NCI-H128 (cell line): Measurements from ENCODE around the gene WWOX.

Source experiments
- DNase-seq: peaks from one replicate; lab custom pipeline; 2025; ENCODE audit not compliant: unreplicated experiment; lab: John Stamatoyannopoulos, UW

Gene WWOX

DNA sequence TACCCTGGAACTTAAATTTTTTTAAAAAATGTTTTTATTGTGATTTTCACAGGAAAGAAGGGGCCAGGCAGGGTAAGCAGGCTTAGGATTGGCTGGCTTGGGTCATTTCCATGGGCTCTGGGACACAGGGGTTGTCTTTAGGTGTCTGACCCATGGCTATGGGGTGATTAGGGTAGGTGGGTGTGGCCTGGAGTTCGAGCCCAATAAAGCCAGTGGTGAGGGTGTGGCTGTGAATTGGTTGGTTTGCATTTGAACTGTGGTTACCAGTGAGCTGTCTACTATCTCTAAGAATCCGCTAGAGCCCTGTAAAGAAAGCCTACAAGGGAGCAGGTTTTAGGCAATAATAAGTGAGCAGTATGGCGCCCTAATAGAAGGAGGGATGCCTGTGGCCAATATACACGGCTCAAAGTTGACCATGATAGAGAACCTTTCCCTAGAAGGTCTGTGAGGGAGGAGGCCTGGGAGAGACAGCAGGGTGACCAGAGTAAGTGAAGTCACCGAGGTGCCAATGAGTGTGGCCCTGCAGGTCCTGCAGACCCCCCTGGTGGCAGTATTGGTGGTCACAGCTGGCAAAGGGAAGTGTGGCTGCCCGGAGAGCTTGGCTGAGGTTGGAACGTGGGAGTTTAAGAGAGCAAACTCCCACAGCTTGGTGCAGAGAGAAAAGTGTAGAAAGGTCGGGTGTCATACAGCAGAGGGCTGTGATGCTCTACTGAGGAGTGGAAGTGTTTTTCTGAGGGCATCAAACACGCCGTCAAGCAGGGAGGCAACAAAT is 454.0 kb downstream of the WWOX start:
- no peak for DNase-seq

- DNase-seq = no peak
These were observed 457.0 kb downstream of the WWOX start for GRCh38 chr16:78556421-78556820.

DNA sequence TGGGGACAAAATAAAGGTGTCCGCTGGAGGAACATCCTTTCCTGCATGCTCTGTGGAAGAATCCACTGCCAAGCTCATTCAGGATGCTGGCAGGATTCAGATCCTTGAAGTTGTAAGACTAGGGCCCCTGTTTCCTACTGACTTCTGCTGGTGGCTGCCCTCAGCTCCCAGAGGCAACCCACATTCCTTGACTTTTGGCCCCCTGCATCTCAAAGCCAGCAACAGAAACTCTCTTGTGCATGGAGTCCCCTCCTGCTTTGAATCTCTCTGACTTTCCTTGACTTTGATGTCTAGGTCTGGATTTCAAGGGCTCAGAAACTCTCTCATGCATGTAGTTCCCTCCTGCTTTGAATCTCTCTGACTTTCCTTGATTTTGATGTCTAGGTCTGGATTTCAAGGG is 461.5 kb downstream of the WWOX start:
- DNase-seq = no peak

DNA sequence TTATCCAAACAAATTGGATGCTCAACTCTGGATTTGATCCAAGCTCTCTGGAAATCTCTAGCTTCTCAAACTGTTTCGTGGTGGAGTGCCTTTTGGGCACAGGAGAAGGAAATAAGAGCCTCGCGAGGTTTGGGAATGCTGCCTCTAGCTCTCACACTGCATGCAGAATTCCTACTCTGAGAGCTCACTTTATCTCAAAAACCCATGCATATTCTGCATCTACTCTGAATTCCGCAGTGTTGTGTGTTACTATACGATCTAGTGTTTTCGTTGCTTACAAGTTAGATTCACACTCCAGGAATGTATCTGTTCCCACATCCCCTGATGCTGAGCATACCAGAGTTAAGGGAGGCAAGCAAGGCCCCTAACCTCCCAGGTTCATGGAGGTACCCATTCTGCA is 462.7 kb downstream of the WWOX start:
- DNase-seq = no peak

DNA sequence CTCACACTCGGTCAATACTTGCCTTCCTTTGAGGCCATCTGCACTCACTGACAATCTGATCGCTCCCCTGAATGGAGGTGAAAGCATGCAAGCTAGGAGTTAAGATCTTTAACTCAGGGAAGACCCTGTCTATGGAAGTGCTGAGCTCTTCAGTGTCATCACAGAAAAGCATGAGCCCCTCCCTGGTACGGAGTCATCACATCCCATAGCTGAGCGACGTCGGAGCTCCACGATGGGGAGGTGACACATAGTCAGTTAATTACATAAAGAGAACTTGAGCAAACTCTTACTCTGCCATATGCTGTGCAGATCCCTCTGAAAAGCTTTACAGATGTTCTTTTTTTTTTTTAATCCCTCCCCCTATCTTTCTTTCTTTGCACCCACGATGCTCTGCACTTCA is 463.2 kb downstream of the WWOX start:
- DNase-seq = no peak

DNA sequence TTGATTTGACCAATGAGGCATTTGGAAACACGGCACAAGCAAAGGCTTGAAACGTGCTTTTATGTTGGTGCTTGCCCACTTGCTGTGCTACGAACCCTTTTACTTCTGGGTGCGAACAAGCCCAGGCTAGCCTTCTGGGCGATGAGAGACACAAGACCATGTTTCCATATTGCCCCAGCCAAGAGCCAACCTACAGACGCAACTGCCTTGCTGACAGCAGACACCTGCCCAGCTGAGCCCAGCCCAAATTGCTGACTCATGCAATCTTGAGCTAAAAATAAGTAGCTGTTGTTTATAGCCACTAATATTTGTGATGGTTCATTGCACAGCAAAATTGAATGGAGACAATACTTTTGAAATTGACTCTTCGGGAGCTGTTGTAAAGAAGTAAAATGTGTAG is 464.5 kb downstream of the WWOX start:
- no peak for DNase-seq

- no peak for DNase-seq
These were observed 467.1 kb downstream of the WWOX start for GRCh38 chr16:78566397-78567073.

DNA sequence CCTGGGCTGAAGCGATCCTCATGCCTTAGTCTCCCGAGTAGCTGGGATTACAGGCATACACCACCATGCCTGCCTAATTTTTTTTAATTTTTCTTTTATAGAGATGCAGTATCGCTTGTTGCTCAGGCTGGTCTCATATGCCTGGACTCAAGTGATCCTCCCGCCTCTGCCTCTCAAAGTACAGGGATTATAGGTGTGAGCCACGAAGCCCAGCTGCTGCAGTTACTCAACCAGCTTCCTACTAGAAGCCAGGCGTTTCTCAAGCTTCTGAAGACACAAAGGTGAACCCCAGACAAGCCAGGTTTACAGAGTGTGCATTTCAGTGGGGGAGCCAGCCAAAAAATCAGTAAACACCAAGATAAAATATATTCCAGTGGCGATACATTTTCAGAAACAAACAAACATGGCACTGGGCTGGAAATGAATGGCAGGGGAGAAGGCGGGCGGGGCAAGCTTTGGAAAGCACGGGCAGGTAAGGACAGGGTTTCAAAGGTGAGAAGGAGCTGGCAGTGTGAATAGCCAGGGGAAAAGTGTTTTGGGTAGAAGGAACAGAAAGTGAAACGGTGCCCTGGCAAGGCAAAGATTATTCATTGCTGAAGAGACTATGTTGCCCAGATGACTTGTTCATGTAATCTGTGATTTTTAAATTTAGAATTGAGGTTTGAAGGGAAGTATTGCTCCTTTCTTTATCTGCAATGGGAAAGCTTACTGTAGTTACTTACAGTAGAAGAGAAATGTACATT is 471.1 kb downstream of the WWOX start:
- no peak for DNase-seq

DNA sequence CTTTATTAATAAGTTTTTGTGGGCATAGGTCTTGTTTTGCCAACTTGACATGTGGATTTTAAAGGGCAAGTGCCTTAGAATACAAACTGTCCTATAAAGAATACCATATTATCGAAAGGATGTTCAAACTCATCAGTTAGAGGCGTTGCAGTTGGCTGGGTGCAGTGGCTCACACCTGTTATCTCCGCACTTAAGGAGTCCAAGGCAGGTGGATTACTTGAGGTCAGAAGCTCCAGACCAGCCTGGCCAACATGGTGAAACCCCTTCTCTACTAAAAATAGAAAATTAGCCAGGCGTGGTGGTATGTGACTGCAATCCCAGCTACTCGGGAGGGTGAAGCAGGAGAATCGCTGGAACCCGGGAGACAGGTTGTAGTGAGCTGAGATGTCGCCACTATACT is 472.0 kb downstream of the WWOX start:
- no peak for DNase-seq

GRCh38 chr16:78571898-78572358 is 472.5 kb downstream of the WWOX start:
- DNase-seq = no peak

DNA sequence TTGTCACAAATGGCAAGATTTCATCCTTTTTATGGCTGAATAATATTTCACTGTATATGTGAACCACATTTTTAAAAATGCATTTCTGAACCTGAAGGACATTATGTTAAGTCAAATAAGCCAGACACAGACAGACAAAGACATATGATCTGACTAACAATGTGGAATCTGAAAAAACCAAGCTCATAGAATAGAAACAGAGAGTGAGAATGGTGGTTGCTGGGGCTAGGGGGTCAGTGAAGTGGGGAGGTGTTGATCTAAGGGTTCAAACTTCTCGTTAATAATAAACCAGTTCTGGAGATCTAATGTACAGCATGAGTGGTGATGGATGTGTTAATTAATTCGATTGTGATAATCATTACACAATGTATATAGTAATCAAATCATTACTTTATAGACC is 475.1 kb downstream of the WWOX start:
- DNase-seq = no peak

DNA sequence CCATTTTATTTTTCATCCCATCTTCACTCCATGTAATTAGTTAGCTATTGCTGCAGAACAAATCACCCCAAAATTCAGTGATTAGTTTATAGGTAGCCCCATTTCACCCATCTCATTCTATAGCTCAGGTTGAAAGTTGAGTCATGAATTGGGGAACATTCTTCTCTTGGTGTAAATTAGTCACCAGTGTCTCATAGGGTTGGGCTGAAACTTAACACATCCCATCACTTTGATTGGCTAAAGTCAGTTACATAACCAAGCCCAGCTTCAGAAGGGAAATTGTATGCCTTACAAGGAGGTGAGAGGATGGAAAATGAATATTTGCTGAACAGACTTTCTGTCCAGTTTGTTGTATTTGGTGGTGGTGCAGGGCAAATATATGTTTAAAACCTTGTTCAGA is 477.5 kb downstream of the WWOX start:
- DNase-seq = no peak

DNA sequence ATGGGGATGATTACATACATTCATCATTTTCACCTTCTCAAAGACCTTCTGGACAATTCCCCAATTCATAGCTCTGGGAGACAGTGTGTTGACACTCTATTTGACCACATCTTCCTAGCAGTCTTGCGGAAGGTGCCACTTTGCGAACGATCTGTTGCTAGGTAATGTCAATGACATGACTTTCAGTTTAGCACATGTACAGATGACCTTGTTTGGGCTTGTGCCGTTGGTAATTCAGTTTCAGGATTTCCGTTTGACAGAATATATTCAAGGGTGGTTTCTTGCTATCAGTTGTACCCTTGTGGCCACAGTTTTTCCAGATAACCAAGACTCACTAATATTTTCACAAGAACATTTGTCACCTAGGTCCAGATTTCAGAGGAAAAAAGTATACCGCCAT is 478.2 kb downstream of the WWOX start:
- DNase-seq = no peak

DNA sequence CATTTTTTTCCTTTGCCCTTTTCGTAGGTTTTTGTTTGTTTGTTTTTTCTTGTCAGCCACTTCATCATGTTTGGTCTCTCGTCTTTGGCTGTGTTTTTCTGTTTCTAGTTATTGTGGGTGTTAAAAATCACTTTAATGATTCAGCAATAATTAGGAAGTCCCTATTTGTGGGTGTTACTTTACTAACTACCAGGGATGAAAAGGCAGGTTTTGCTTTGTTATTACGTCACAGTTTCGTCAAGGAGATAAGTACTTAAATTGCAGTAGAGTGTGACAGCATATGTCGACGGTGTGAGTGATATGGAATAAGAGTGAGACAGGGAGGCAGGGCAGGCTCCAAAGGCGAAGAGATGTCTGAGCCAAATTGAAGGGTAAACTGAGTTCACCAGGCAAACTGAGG is 479.6 kb downstream of the WWOX start:
- DNase-seq = no peak

- no peak for DNase-seq
These were observed 484.0 kb downstream of the WWOX start for GRCh38 chr16:78583441-78583840.

GRCh38 chr16:78584213-78584860 is 484.9 kb downstream of the WWOX start:
- no peak for DNase-seq

GRCh38 chr16:78584991-78585390 is 485.5 kb downstream of the WWOX start:
- no peak for DNase-seq

DNA sequence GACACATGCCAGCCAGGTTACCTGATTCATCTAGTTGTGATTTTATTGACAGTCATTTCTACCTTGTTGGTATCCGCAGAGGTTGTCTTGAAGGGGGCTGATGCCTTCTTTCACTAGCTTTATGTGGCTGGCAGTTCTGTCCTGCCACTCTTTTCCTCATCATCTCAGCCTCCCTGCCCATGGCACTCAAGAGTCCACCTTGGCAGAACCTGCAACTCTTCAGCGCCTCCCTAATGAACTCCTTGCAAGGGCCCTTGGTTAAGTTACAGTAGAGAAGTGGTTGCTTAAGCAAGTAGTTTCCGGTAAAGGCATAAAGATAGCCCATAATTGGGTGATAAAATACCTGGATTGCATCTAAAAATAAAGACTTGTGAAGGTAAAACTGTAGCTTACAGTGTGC is 489.9 kb downstream of the WWOX start:
- no peak for DNase-seq

DNA sequence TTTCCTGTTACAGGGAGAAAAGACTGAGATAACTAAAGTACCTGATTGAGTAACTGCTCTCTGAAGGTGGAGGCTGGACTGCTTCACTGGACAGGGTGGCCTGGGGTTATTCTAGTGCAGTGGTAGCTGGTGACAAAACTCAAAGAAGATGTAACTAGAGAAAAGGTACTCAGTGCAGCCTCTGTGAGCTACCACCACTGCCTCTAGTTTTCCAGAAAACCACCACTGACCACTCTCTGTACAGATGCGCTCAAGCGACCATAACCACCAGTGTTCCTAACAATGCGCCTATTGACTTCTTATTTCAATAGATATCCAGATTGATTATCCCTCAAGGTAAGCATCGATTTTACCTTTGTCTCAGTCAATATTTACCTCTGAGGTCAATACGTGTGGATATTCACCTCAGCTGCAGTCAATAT is 492.2 kb downstream of the WWOX start:
- no peak for DNase-seq

GRCh38 chr16:78592111-78592510 is 492.7 kb downstream of the WWOX start:
- no peak for DNase-seq

DNA sequence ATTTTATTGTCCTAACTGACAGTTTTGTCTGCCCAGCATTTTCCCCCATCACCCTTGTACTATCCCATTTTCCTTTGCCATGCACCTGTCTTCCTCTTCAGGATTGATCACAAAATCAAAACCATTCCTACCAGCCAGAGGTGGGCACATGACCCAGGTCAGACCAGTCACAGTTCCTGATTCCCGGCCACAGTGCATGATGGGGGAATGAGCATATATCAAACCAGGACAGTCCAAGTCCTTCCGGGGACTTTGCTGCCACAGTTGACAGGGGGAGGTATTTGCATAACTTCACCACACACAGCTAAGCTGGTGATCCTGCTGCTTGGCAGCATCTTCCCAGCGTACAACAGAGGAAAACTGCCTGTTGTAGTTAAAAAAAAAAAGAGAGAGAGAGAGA is 493.9 kb downstream of the WWOX start:
- no peak for DNase-seq
